NT2/D1 (cell line): ENCODE data around the gene NLGN4Y.

Experiments
- DNase-seq: peaks from one replicate; pipeline ENCODE4 v3.0.0-alpha.2; 2011; ENCODE audit warnings: low read depth, low spot score
- H3K27me3 ChIP-seq: 2 replicates; pipeline ENCODE4 v1.6.0; 2011; ENCODE audit warnings: mild to moderate bottlenecking; ENCODE audit not compliant: insufficient read length, insufficient read depth
- H3K36me3 ChIP-seq: 2 replicates; pipeline ENCODE4 v1.6.1; 2011; ENCODE audit warnings: mild to moderate bottlenecking, low read length, mixed read lengths; ENCODE audit not compliant: insufficient read depth, insufficient read length
- H3K4me1 ChIP-seq: 2 replicates; pipeline ENCODE4 v1.5.1; 2011; ENCODE audit not compliant: insufficient read depth, insufficient read length
- H3K4me3 ChIP-seq: 2 replicates; pipeline ENCODE4 v1.5.1; 2011; ENCODE audit warnings: low read depth; ENCODE audit not compliant: insufficient read length
- H3K9ac ChIP-seq: 2 replicates; pipeline ENCODE4 v1.6.0; 2011; ENCODE audit warnings: low read depth; ENCODE audit not compliant: insufficient read length
- H3K9me3 ChIP-seq: 2 replicates; pipeline ENCODE4 v1.5.1; 2011; ENCODE audit warnings: mild to moderate bottlenecking, low read length; ENCODE audit not compliant: insufficient read depth
- SUZ12 ChIP-seq: IDR thresholded peaks from 2 replicates; pipeline ENCODE4 v1.6.1; 2011; ENCODE audit not compliant: insufficient read length, insufficient read depth; ENCODE audit errors: extremely low read depth
- YY1 ChIP-seq: IDR thresholded peaks from 2 replicates; pipeline ENCODE4 v1.6.1; 2011; ENCODE audit not compliant: insufficient read length, insufficient read depth
- ZNF274 ChIP-seq: IDR thresholded peaks from 2 replicates; pipeline ENCODE4 v1.6.1; 2011; ENCODE audit warnings: mild to moderate bottlenecking, low read depth, low read length

NLGN4Y gene

DNA sequence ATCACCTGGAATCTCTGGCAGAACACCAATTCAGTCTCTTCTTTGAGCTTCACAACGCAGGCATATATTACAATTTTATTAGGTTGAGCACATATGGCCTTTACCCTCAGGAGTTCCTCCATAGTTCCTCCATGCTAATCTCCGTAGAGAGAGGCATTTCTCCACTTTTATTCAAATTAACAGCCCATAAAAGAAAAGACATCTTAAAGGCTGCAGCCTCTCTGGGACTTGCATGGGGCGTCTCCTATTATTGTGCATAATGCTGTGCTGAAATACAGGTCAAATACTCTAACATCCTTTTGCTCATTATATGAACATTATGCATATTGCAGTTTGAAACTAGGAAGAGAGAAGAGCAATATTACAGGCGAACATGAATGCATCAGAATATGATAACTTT, 253.9 kb downstream of the NLGN4Y start:
- no peak for DNase-seq
- Histone ChIP-seq H3K9ac (no peak overlapping the region), H3K27me3 (no peaks in the 10 kb centered on the region), H3K9me3 (no peaks in the 10 kb centered on the region), H3K4me1 (no peaks in the 10 kb centered on the region), H3K4me3 (no peak overlapping the region), H3K36me3 (no peaks in the 10 kb centered on the region)
- TF ChIP-seq ZNF274, result no peak
- no peak for TF ChIP-seq SUZ12
- TF ChIP-seq YY1, result no peak

- Histone ChIP-seq H3K9me3 (no peaks in the 10 kb centered on the region), H3K27me3 (no peaks in the 10 kb centered on the region), H3K4me3 (no peak overlapping the region), H3K9ac (no peak overlapping the region), H3K36me3 (no peaks in the 10 kb centered on the region), H3K4me1 (no peaks in the 10 kb centered on the region)
- TF ChIP-seq YY1 (no peak), SUZ12 (no peak), ZNF274 (no peak)
- no peak for DNase-seq
Measured at GRCh38 chrY:14793104-14793503, 268.8 kb downstream of the NLGN4Y start.

- Histone ChIP-seq H3K4me3 (no peak overlapping the region), H3K9me3 (no peaks in the 10 kb centered on the region), H3K9ac (no peak overlapping the region), H3K27me3 (no peaks in the 10 kb centered on the region), H3K4me1 (no peaks in the 10 kb centered on the region), H3K36me3 (no peaks in the 10 kb centered on the region)
- DNase-seq, result no peak
- TF ChIP-seq YY1 (no peak), ZNF274 (no peak), SUZ12 (no peak)
Measured at GRCh38 chrY:14793674-14794073, 269.3 kb downstream of the NLGN4Y start.

DNA sequence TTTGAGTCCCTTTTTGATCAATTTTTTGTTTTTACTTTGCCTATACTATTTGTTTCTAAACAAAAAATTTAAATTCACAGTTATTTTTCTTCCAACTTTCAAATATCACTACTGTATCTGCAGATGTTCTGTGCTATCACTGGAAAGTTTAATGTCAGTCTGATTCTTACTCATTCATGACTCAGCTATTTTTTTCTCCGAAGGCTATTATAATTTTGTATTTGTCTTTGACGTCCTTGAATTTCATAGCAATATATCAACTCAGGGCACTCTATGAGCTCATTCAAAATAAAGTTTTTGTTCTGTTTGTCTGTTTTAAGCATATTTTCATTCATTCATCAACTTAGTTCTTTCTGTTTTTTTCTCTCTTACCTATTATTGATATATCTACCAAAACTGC, 273.7 kb downstream of the NLGN4Y start:
- H3K27me3 ChIP-seq, result no peaks in the 10 kb centered on the region

GRCh38 chrY:14801096-14801495, 276.8 kb downstream of the NLGN4Y start:
- H3K9me3 ChIP-seq, result no peaks in the 10 kb centered on the region
- H3K27me3 ChIP-seq, result no peaks in the 10 kb centered on the region
- DNase-seq, result no peak
- H3K4me1 ChIP-seq, result no peaks in the 10 kb centered on the region
- H3K4me3 ChIP-seq, result no peak overlapping the region
- no peak for TF ChIP-seq YY1
- H3K9ac ChIP-seq, result no peak overlapping the region
- H3K36me3 ChIP-seq, result no peaks in the 10 kb centered on the region

More for the DNA sequence above, 273.7 kb downstream of the NLGN4Y start:
- no peak overlapping the region for H3K4me3 ChIP-seq
- no peaks in the 10 kb centered on the region for H3K9me3 ChIP-seq
- no peak overlapping the region for H3K9ac ChIP-seq
- H3K36me3 ChIP-seq, result no peaks in the 10 kb centered on the region
- TF ChIP-seq SUZ12 (no peak), YY1 (no peak), ZNF274 (no peak)
- DNase-seq, result no peak
- no peaks in the 10 kb centered on the region for H3K4me1 ChIP-seq

GRCh38 chrY:14802125-14802524, 277.8 kb downstream of the NLGN4Y start:
- no peak for TF ChIP-seq ZNF274
- no peak for TF ChIP-seq SUZ12
- no peak for TF ChIP-seq YY1
- Histone ChIP-seq H3K9me3 (no peaks in the 10 kb centered on the region), H3K9ac (no peak overlapping the region), H3K27me3 (no peaks in the 10 kb centered on the region), H3K4me3 (no peak overlapping the region), H3K4me1 (no peaks in the 10 kb centered on the region), H3K36me3 (no peaks in the 10 kb centered on the region)
- no peak for DNase-seq

DNA sequence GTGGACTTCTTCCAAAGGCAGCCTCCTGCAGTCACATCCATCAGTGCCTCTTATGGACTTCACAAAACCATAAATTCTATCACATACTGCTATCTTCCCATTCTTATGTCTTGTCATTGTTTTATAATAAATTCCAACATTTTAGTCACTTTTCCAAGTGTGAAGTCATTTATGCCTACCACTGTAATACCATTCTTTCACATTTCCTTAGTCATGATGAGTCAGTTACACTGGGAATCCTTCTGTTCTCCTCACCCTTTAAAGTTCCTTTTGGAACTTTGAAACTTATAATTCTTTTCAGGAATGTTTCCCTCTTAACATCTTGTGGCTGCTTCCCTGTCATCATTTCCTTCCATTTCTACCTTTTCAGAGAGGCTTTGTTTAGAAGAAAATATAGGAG, 279.7 kb downstream of the NLGN4Y start:
- Histone ChIP-seq H3K36me3 (no peaks in the 10 kb centered on the region), H3K4me3 (no peak overlapping the region), H3K4me1 (no peaks in the 10 kb centered on the region), H3K9ac (no peak overlapping the region), H3K27me3 (no peaks in the 10 kb centered on the region), H3K9me3 (no peaks in the 10 kb centered on the region)
- TF ChIP-seq SUZ12 (no peak), ZNF274 (no peak), YY1 (no peak)
- DNase-seq, result no peak

DNA sequence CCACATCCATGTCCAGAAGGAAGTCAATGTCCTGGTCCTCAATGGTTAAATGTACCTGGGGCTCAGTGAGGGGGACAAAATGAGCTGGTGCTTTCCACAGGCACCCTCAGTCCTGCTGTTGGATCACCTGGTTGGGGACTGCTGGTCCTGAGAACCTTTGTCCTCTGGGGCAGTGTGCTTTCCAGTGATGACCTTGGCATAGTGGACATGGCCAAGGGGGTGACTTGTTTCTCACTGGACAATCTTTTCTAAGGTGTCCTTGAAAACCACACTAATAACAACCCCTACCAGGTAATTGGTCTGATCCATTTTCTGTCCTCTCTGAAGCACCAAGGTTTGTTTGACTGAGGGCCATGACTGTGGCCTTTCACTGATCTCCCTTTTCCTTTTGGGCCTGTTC, 294.1 kb downstream of the NLGN4Y start:
- TF ChIP-seq SUZ12 (no peak), YY1 (no peak), ZNF274 (no peak)
- H3K27me3 ChIP-seq, result no peaks in the 10 kb centered on the region
- H3K4me1 ChIP-seq, result no peaks in the 10 kb centered on the region
- DNase-seq, result no peak
- H3K4me3 ChIP-seq, result no peak overlapping the region
- H3K9ac ChIP-seq, result no peak overlapping the region
- no peaks in the 10 kb centered on the region for H3K36me3 ChIP-seq
- no peaks in the 10 kb centered on the region for H3K9me3 ChIP-seq
